ENCODE results near the gene SAMD3.
"Not testable (repeated sequence)": the region's sequence is repeated elsewhere in the genome, so short reads cannot be mapped to it uniquely, and the experiment has no call there.

Gene SAMD3

DNA sequence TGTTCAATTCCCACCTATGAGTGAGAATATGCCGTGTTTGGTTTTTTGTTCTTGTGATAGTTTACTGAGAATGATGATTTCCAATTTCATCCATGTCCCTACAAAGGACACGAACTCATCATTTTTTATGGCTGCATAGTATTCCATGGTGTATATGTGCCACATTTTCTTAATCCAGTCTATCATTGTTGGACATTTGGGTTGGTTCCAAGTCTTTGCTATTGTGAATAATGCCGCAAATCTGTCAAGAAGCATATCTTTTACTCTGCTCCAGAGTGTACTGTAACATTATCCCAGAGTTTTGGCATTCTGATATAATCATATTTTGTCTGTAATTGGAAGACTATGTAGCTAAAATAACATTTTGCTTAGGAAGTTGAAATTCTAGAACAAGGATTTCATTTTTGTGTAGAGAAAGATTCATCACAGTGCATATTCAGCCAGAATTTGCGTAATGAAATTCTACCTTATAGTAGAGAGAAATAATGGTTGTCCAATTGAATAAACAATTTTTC is 105.5 kb downstream of the SAMD3 start:
- not testable (repeated sequence) for H4K8ac ChIP-seq (ENCODE audit: low read length); H2BK15ac ChIP-seq (ENCODE audit: low read depth, poor library complexity, severe bottlenecking); H3K23ac ChIP-seq (ENCODE audit: low read length in 2 of 2); H2BK120ac ChIP-seq (ENCODE audit: low read depth, low read length); H2BK5ac ChIP-seq (ENCODE audit: low read depth, low read length, poor library complexity, severe bottlenecking); H3K4me3 ChIP-seq (ENCODE audit: insufficient read depth in 1 of 2, low read depth in 1 of 2, low read length in 2 of 2); H3K9ac ChIP-seq (ENCODE audit: low read length); H3K4me1 ChIP-seq (ENCODE audit: control insufficient read depth, insufficient read depth, low read depth, low read length); H3K27me3 ChIP-seq (ENCODE audit: control insufficient read depth in 1 of 2, insufficient read depth in 1 of 2, low read length in 2 of 2); DNase-seq; H3K79me1 ChIP-seq (replicated peaks; ENCODE audit: low read length, poor library complexity, severe bottlenecking); H2BK12ac ChIP-seq (ENCODE audit: low read length in 2 of 2); H2AK5ac ChIP-seq (ENCODE audit: low read length, severe bottlenecking); H3K4ac ChIP-seq (ENCODE audit: low read depth in 1 of 2, low read length in 2 of 2); H3K18ac ChIP-seq (ENCODE audit: low read depth in 1 of 2, low read length in 2 of 2); H3K9me3 ChIP-seq (ENCODE audit: control insufficient read depth, low read length); H3K4me2 ChIP-seq (ENCODE audit: low read length, poor library complexity, severe bottlenecking); H3K27ac ChIP-seq (ENCODE audit: low read length, poor library complexity, severe bottlenecking); H4K91ac ChIP-seq (ENCODE audit: low read length); H3K36me3 ChIP-seq (ENCODE audit: control insufficient read depth in 1 of 2, insufficient read depth in 2 of 2, low read depth in 1 of 2, low read length in 2 of 2); H3K14ac ChIP-seq (ENCODE audit: low read length in 2 of 2); H2AFZ ChIP-seq (ENCODE audit: low read depth, low read length)
- WGBS = 100% methylated on average over 1 of the region's 4 CpGs

DNA sequence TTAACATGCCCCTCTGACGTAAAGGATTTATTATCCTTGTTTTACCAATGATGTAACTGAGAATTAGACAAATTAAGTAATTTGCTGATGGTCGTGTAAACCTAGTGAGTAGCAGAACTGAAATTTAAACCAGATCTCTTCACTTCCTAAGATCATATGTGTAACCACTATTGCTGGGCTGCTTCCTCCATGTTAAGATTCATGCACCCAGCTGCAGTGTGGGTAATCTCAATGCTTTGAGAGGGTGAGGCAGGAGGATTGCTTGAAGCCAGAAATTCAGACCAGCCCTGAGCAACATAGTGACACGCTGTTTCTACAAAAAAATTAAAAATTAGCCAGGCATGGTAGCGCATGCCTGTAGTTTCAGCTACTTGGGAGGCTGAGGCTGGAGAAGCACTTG is 106.5 kb downstream of the SAMD3 start:
- peaks cover 6% of the 10 kb centered on the region for H3K79me1 ChIP-seq (replicated peaks; ENCODE audit: low read length, poor library complexity, severe bottlenecking)
- H2AFZ ChIP-seq (ENCODE audit: low read depth, low read length) = no peak overlapping the region
- H3K4me3 ChIP-seq (ENCODE audit: insufficient read depth in 1 of 2, low read depth in 1 of 2, low read length in 2 of 2) = no peak overlapping the region
- H2BK15ac ChIP-seq (ENCODE audit: low read depth, poor library complexity, severe bottlenecking) = no peak overlapping the region
- H3K4ac ChIP-seq (ENCODE audit: low read depth in 1 of 2, low read length in 2 of 2) = no peak overlapping the region
- H3K9me3 ChIP-seq (ENCODE audit: control insufficient read depth, low read length) = no peaks in the 10 kb centered on the region
- H3K27ac ChIP-seq (ENCODE audit: low read length, poor library complexity, severe bottlenecking) = no peak overlapping the region
- H2BK12ac ChIP-seq (ENCODE audit: low read length in 2 of 2) = no peak overlapping the region
- H3K14ac ChIP-seq (ENCODE audit: low read length in 2 of 2) = no peak overlapping the region
- H4K8ac ChIP-seq (ENCODE audit: low read length) = no peak overlapping the region
- H3K36me3 ChIP-seq (ENCODE audit: control insufficient read depth in 1 of 2, insufficient read depth in 2 of 2, low read depth in 1 of 2, low read length in 2 of 2) = peaks cover 0 to 6% of the 10 kb centered on the region in 2 experiments
- H3K4me2 ChIP-seq (ENCODE audit: low read length, poor library complexity, severe bottlenecking) = no peak overlapping the region
- H3K27me3 ChIP-seq (ENCODE audit: control insufficient read depth in 1 of 2, insufficient read depth in 1 of 2, low read length in 2 of 2) = no peaks in the 10 kb centered on the region
- H2BK5ac ChIP-seq (ENCODE audit: low read depth, low read length, poor library complexity, severe bottlenecking) = no peak overlapping the region
- H3K18ac ChIP-seq (ENCODE audit: low read depth in 1 of 2, low read length in 2 of 2) = no peak overlapping the region
- no peak overlapping the region for H2BK120ac ChIP-seq (ENCODE audit: low read depth, low read length)
- no peak overlapping the region for H3K9ac ChIP-seq (ENCODE audit: low read length)
- H2AK5ac ChIP-seq (ENCODE audit: low read length, severe bottlenecking) = no peak overlapping the region
- H4K91ac ChIP-seq (ENCODE audit: low read length) = no peak overlapping the region
- H3K23ac ChIP-seq (ENCODE audit: low read length in 2 of 2) = no peak overlapping the region
- no peak for DNase-seq
- peaks cover 6% of the 10 kb centered on the region for H3K4me1 ChIP-seq (ENCODE audit: control insufficient read depth, insufficient read depth, low read depth, low read length)
- 100% methylated on average over 3 of the region's 4 CpGs for WGBS

DNA sequence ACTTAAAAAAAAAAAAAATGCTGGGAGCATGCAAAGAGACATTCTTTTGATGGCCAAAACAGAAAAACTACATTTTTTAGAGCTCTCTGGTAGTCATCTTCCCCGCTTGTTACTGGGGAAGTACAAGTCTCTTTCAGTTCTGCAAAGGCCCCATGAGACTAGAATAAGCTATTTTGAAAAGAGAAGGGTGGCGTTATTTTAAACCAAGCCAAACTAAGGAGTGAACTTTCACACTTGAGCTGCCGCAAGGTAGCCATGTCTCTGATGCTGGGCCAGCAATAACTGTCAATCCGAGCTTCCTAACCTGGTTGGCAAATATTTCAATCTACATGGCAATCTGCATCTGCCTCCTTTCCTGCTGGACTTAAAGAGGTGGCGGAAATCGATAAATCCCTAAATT is 107.7 kb downstream of the SAMD3 start:
- Histone ChIP-seq H2BK5ac (ENCODE audit: low read depth, low read length, poor library complexity, severe bottlenecking) (no peak overlapping the region), H4K91ac (ENCODE audit: low read length) (no peak overlapping the region), H4K8ac (ENCODE audit: low read length) (no peak overlapping the region)

DNA sequence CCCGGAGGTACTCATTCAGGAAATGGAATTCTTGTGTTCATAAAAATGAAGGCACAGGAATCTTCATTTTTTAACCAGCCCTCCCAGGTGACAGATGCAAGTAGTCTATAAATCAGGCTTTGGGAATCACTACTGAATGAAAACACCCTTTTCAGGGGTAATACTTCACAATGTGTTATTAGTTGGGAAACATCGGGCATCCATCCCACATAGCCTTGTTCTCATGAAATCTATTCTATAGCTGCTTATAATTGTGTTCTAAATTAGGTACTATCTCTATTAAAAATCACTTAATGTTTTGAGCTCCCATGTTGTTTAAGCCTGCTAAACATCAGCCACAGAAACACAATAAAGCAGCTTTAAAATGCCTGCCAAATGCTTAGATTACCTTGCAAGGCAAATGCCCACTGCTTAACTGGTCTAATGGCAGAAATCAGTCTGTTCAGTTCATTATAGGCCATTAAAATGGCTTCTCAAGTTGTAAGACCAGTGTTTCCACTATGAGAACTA is 109.5 kb downstream of the SAMD3 start:
- Histone ChIP-seq H3K27me3 (ENCODE audit: control insufficient read depth in 1 of 2, insufficient read depth in 1 of 2, low read length in 2 of 2) (no peaks in the 10 kb centered on the region), H2BK15ac (ENCODE audit: low read depth, poor library complexity, severe bottlenecking) (no peak overlapping the region), H3K4ac (ENCODE audit: low read depth in 1 of 2, low read length in 2 of 2) (no peak overlapping the region), H3K27ac (ENCODE audit: low read length, poor library complexity, severe bottlenecking) (no peak overlapping the region), H3K4me3 (ENCODE audit: insufficient read depth in 1 of 2, low read depth in 1 of 2, low read length in 2 of 2) (no peak overlapping the region), H3K79me1 (replicated peaks; ENCODE audit: low read length, poor library complexity, severe bottlenecking) (peaks cover 11% of the 10 kb centered on the region), H3K4me1 (ENCODE audit: control insufficient read depth, insufficient read depth, low read depth, low read length) (peaks cover 6% of the 10 kb centered on the region), H3K23ac (ENCODE audit: low read length in 2 of 2) (no peak overlapping the region), H3K9ac (ENCODE audit: low read length) (no peak overlapping the region), H3K18ac (ENCODE audit: low read depth in 1 of 2, low read length in 2 of 2) (no peak overlapping the region), H3K9me3 (ENCODE audit: control insufficient read depth, low read length) (no peaks in the 10 kb centered on the region), H3K4me2 (ENCODE audit: low read length, poor library complexity, severe bottlenecking) (no peak overlapping the region), H3K36me3 (ENCODE audit: control insufficient read depth in 1 of 2, insufficient read depth in 2 of 2, low read depth in 1 of 2, low read length in 2 of 2) (peaks cover 0 to 8% of the 10 kb centered on the region in 2 experiments), H2BK5ac (ENCODE audit: low read depth, low read length, poor library complexity, severe bottlenecking) (no peak overlapping the region), H2BK120ac (ENCODE audit: low read depth, low read length) (no peak overlapping the region), H2AFZ (ENCODE audit: low read depth, low read length) (no peak overlapping the region), H2AK5ac (ENCODE audit: low read length, severe bottlenecking) (no peak overlapping the region), H2BK12ac (ENCODE audit: low read length in 2 of 2) (no peak overlapping the region), H4K91ac (ENCODE audit: low read length) (no peak overlapping the region), H4K8ac (ENCODE audit: low read length) (no peak overlapping the region), H3K14ac (ENCODE audit: low read length in 2 of 2) (no peak overlapping the region)
- no peak for DNase-seq
- WGBS = 86% methylated on average over 1 of the region's 2 CpGs

More for the DNA sequence above, 107.7 kb downstream of the SAMD3 start:
- Histone ChIP-seq H2AFZ (ENCODE audit: low read depth, low read length) (no peak overlapping the region), H2BK15ac (ENCODE audit: low read depth, poor library complexity, severe bottlenecking) (no peak overlapping the region), H3K14ac (ENCODE audit: low read length in 2 of 2) (no peak overlapping the region), H2AK5ac (ENCODE audit: low read length, severe bottlenecking) (no peak overlapping the region), H3K27me3 (ENCODE audit: control insufficient read depth in 1 of 2, insufficient read depth in 1 of 2, low read length in 2 of 2) (no peaks in the 10 kb centered on the region), H2BK12ac (ENCODE audit: low read length in 2 of 2) (no peak overlapping the region), H3K23ac (ENCODE audit: low read length in 2 of 2) (no peak overlapping the region), H3K9ac (ENCODE audit: low read length) (no peak overlapping the region), H2BK120ac (ENCODE audit: low read depth, low read length) (no peak overlapping the region), H3K4me1 (ENCODE audit: control insufficient read depth, insufficient read depth, low read depth, low read length) (peaks cover 6% of the 10 kb centered on the region), H3K4me3 (ENCODE audit: insufficient read depth in 1 of 2, low read depth in 1 of 2, low read length in 2 of 2) (no peak overlapping the region), H3K27ac (ENCODE audit: low read length, poor library complexity, severe bottlenecking) (no peak overlapping the region), H3K4ac (ENCODE audit: low read depth in 1 of 2, low read length in 2 of 2) (no peak overlapping the region), H3K79me1 (replicated peaks; ENCODE audit: low read length, poor library complexity, severe bottlenecking) (peaks cover 9% of the 10 kb centered on the region), H3K18ac (ENCODE audit: low read depth in 1 of 2, low read length in 2 of 2) (no peak overlapping the region), H3K36me3 (ENCODE audit: control insufficient read depth in 1 of 2, insufficient read depth in 2 of 2, low read depth in 1 of 2, low read length in 2 of 2) (peaks cover 0 to 8% of the 10 kb centered on the region in 2 experiments), H3K4me2 (ENCODE audit: low read length, poor library complexity, severe bottlenecking) (no peak overlapping the region), H3K9me3 (ENCODE audit: control insufficient read depth, low read length) (no peaks in the 10 kb centered on the region)
- WGBS = 82% methylated on average over 4 of the region's 6 CpGs
- DNase-seq = no peak
